CD4-positive, alpha-beta T cell treated with Interleukin-1 beta for 1 hour (primary cell): ENCODE data around the gene CNNM1.

Experiments
- DNase-seq, 2 donors: peaks; one replicate each; pipeline ENCODE4 v3.0.0-alpha.2; 2020 to 2022

The CNNM1 gene

GRCh38 chr10:99375426-99375825 lies 46.3 kb downstream of the CNNM1 start:
- no peak for DNase-seq

GRCh38 chr10:99382176-99382575 lies 53.0 kb downstream of the CNNM1 start:
- DNase-seq = no peak

GRCh38 chr10:99387071-99387470 lies 57.9 kb downstream of the CNNM1 start:
- DNase-seq = no peak

GRCh38 chr10:99387541-99387940 lies 58.4 kb downstream of the CNNM1 start:
- no peak for DNase-seq

- DNase-seq = no peak
Measured at GRCh38 chr10:99389729-99390480, 60.7 kb downstream of the CNNM1 start.

GRCh38 chr10:99391346-99391745 lies 62.2 kb downstream of the CNNM1 start:
- no peak for DNase-seq

GRCh38 chr10:99393036-99393435 lies 63.9 kb downstream of the CNNM1 start:
- DNase-seq = no peak

- no peak for DNase-seq
Measured at GRCh38 chr10:99393683-99394082, 64.5 kb downstream of the CNNM1 start.

GRCh38 chr10:99394256-99394655 lies 65.1 kb downstream of the CNNM1 start:
- no peak for DNase-seq

GRCh38 chr10:99394761-99395386 lies 65.7 kb downstream of the CNNM1 start:
- no peak for DNase-seq

- DNase-seq = no peak
Measured at GRCh38 chr10:99395750-99396445, 66.7 kb downstream of the CNNM1 start.

GRCh38 chr10:99396471-99396870 lies 67.3 kb downstream of the CNNM1 start:
- DNase-seq = no peak

- DNase-seq = no peak
Measured at GRCh38 chr10:99399664-99400063, 70.5 kb downstream of the CNNM1 start.

GRCh38 chr10:99403674-99404073 lies 74.5 kb downstream of the CNNM1 start:
- DNase-seq = peak in 1 of 2 donors; percentile 7

GRCh38 chr10:99406149-99406548 lies 77.0 kb downstream of the CNNM1 start:
- no peak for DNase-seq

GRCh38 chr10:99410146-99410545 lies 81.0 kb downstream of the CNNM1 start:
- no peak for DNase-seq

- no peak for DNase-seq
Measured at GRCh38 chr10:99410876-99411275, 81.7 kb downstream of the CNNM1 start.

- DNase-seq = no peak
Measured at GRCh38 chr10:99411546-99411945, 82.4 kb downstream of the CNNM1 start.

- DNase-seq = no peak
Measured at GRCh38 chr10:99412099-99412498, 82.9 kb downstream of the CNNM1 start.

- DNase-seq = no peak
Measured at GRCh38 chr10:99418910-99419624, 89.9 kb downstream of the CNNM1 start.

- no peak for DNase-seq
Measured at GRCh38 chr10:99419688-99420087, 90.5 kb downstream of the CNNM1 start.

GRCh38 chr10:99421233-99421739 lies 92.1 kb downstream of the CNNM1 start:
- no peak for DNase-seq

- no peak for DNase-seq
Measured at GRCh38 chr10:99422529-99423096, 93.5 kb downstream of the CNNM1 start.
